Natural killer cell treated with Interleukin-12 subunit alpha and Interleukin-12 subunit beta and Interleukin-15 and Interleukin-18, amount 100 ng/mL, for 72 hours (primary cell): ENCODE results near the gene ARMCX6. TPM values are rescaled to one million over a fixed set of nuclear protein-coding genes. Genes with fewer than 3 reads are reported as not detected.
"Not testable (repeated sequence)": the region's sequence is repeated elsewhere in the genome, so short reads cannot be mapped to it uniquely, and the experiment has no call there.

Source experiments
- ATAC-seq, 2 donors: fragments of 150-1000 bp; cut with Tn5 transposase in 1 of 2; sonication (Bioruptor Pico), chemical (Tn5 transposase) in 1 of 2; 2 replicates each; pipeline ENCODE4 v1.10.0; 2021
- DNase-seq: peaks from one replicate; pipeline ENCODE4 v3.0.0; 2022; ENCODE audit warnings: low spot score
- H3K27ac Mint-ChIP-seq, 2 donors: 1 replicate in 1 of 2; 2 replicates in 1 of 2; pipeline ENCODE4 v1.8.0; 2022; ENCODE audit warnings: mixed read lengths in 2 of 2, mild to moderate bottlenecking in 1 of 2, moderate library complexity in 1 of 2
- H3K27me3 Mint-ChIP-seq, 2 donors: 1 replicate in 1 of 2; 2 replicates in 1 of 2; pipeline ENCODE4 v1.8.0; 2022; ENCODE audit warnings: mixed read lengths in 2 of 2
- H3K36me3 Mint-ChIP-seq: one replicate; pipeline ENCODE4 v1.8.0; 2022; ENCODE audit warnings: mixed read lengths
- H3K4me1 Mint-ChIP-seq, 2 donors: 1 replicate in 1 of 2; 2 replicates in 1 of 2; pipeline ENCODE4 v1.8.0; 2022; ENCODE audit warnings: low read depth in 2 of 2, mixed read lengths in 2 of 2, mild to moderate bottlenecking in 1 of 2
- H3K4me3 Mint-ChIP-seq: one replicate; pipeline ENCODE4 v1.8.0; 2022; ENCODE audit warnings: mixed read lengths
- H3K9me3 Mint-ChIP-seq: 2 replicates; pipeline ENCODE4 v1.8.0; 2022; ENCODE audit warnings: mixed read lengths
- total RNA-seq, 2 donors: library from RNA; stranded (reverse); gene quantifications; one replicate each; pipeline ENCODE4 v1.2.3, GENCODE V29; 2022

ARMCX6 gene
- total RNA-seq, 2 donors from 2014 or later: 41.5 to 45.6 TPM

- peaks cover 13% of the 10 kb centered on the region in 2 donors for H3K27me3 Mint-ChIP-seq
- H3K4me1 Mint-ChIP-seq, H3K36me3 Mint-ChIP-seq, H3K9me3 Mint-ChIP-seq, H3K27ac Mint-ChIP-seq, H3K4me3 Mint-ChIP-seq, ATAC-seq, DNase-seq: not testable (repeated sequence)
Measured at GRCh38 chrX:101599592-101599991, 18.2 kb downstream of the ARMCX6 start.

GRCh38 chrX:101595739-101596419, 21.9 kb downstream of the ARMCX6 start:
- Mint-ChIP-seq H3K27ac (no peak overlapping the region), H3K4me3 (no peak overlapping the region), H3K4me1 (no peaks in the 10 kb centered on the region), H3K36me3 (no peaks in the 10 kb centered on the region), H3K9me3 (no peaks in the 10 kb centered on the region), H3K27me3 (peaks cover 13 to 20% of the 10 kb centered on the region in 2 donors)
- ATAC-seq (peak; percentile 54 to 65), DNase-seq (no peak)

Other genes with a start within 250 kb of the ARMCX6 start
- 1 to 10 TPM in 1 of 2 donors, under 1 TPM in 1; 0.38 to 7.2 TPM for gene BTK, start 231.8 kb downstream of the ARMCX6 start, total RNA-seq
- 100 to 1,000 TPM in 1 of 2 donors, 10 to 100 TPM in 1; 62.9 to 148 TPM for gene RPL36A, start 227.0 kb downstream of the ARMCX6 start, total RNA-seq
- gene GLA, start 210.1 kb downstream of the ARMCX6 start, total RNA-seq: 10 to 100 TPM; 42.1 to 58.2 TPM
- 10 to 100 TPM; 34.0 to 43.8 TPM for gene HNRNPH2, start 209.8 kb downstream of the ARMCX6 start, total RNA-seq
- 1 to 10 TPM; 2.7 to 7.4 TPM for gene ARMCX4, start 132.5 kb downstream of the ARMCX6 start, total RNA-seq
- gene ARMCX1, start 67.5 kb downstream of the ARMCX6 start, total RNA-seq: not detected
- 10 to 100 TPM; 39.4 to 45.1 TPM for gene ARMCX3, start 5.2 kb upstream of the ARMCX6 start, total RNA-seq
- 1 to 10 TPM; 4.3 to 5.7 TPM for gene ARMCX2, start 41.9 kb upstream of the ARMCX6 start, total RNA-seq